IMR-90 (cell line): Measurements from ENCODE around the gene TP53BP2.

ENCODE experiments used
- MAZ ChIP-seq: IDR thresholded peaks from 2 replicates; pipeline ENCODE4 v1.6.1; 2012; ENCODE audit warnings: low read depth, mild to moderate bottlenecking, low read length, improper control_type of control experiment, moderate library complexity, borderline replicate concordance
- MXI1 ChIP-seq: IDR thresholded peaks from 2 replicates; pipeline ENCODE4 v1.6.1; 2012; ENCODE audit warnings: low read depth, mild to moderate bottlenecking, low read length, moderate library complexity, borderline replicate concordance
- TF ChIP-seq, protein P1 (sequence below): conservative IDR thresholded peaks from 2 replicates; pipeline ENCODE4 v1.5.1; 2012; ENCODE audit warnings: mild to moderate bottlenecking, low read depth, low read length, improper control_type of control experiment
- TF ChIP-seq, protein P2 (sequence below): fragments of 150-350 bp; IDR thresholded peaks from 2 replicates; pipeline ENCODE4 v1.6.1; 2017; ENCODE audit warnings: mild to moderate bottlenecking, antibody characterized with exemption, low read length, low read depth

GRCh38 chr1:223770621-223771315, 75.0 kb downstream of the TP53BP2 start:
- TF ChIP-seq, protein P1, sequence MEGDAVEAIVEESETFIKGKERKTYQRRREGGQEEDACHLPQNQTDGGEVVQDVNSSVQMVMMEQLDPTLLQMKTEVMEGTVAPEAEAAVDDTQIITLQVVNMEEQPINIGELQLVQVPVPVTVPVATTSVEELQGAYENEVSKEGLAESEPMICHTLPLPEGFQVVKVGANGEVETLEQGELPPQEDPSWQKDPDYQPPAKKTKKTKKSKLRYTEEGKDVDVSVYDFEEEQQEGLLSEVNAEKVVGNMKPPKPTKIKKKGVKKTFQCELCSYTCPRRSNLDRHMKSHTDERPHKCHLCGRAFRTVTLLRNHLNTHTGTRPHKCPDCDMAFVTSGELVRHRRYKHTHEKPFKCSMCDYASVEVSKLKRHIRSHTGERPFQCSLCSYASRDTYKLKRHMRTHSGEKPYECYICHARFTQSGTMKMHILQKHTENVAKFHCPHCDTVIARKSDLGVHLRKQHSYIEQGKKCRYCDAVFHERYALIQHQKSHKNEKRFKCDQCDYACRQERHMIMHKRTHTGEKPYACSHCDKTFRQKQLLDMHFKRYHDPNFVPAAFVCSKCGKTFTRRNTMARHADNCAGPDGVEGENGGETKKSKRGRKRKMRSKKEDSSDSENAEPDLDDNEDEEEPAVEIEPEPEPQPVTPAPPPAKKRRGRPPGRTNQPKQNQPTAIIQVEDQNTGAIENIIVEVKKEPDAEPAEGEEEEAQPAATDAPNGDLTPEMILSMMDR = no peak
- no peak for TF ChIP-seq MAZ
- TF ChIP-seq, protein P2, sequence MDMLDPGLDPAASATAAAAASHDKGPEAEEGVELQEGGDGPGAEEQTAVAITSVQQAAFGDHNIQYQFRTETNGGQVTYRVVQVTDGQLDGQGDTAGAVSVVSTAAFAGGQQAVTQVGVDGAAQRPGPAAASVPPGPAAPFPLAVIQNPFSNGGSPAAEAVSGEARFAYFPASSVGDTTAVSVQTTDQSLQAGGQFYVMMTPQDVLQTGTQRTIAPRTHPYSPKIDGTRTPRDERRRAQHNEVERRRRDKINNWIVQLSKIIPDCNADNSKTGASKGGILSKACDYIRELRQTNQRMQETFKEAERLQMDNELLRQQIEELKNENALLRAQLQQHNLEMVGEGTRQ = no peak
- TF ChIP-seq MXI1 = no peak
